NT2/D1 (cell line): Measurements from ENCODE around the gene SRGAP3.

ENCODE experiments used
- DNase-seq: peaks from one replicate; pipeline ENCODE4 v3.0.0-alpha.2; 2011; ENCODE audit warnings: low read depth, low spot score
- H3K27me3 ChIP-seq: 2 replicates; pipeline ENCODE4 v1.6.0; 2011; ENCODE audit warnings: mild to moderate bottlenecking; ENCODE audit not compliant: insufficient read length, insufficient read depth
- H3K36me3 ChIP-seq: 2 replicates; pipeline ENCODE4 v1.6.1; 2011; ENCODE audit warnings: mild to moderate bottlenecking, low read length, mixed read lengths; ENCODE audit not compliant: insufficient read depth, insufficient read length
- H3K4me1 ChIP-seq: 2 replicates; pipeline ENCODE4 v1.5.1; 2011; ENCODE audit not compliant: insufficient read depth, insufficient read length
- H3K4me3 ChIP-seq: 2 replicates; pipeline ENCODE4 v1.5.1; 2011; ENCODE audit warnings: low read depth; ENCODE audit not compliant: insufficient read length
- H3K9ac ChIP-seq: 2 replicates; pipeline ENCODE4 v1.6.0; 2011; ENCODE audit warnings: low read depth; ENCODE audit not compliant: insufficient read length
- H3K9me3 ChIP-seq: 2 replicates; pipeline ENCODE4 v1.5.1; 2011; ENCODE audit warnings: mild to moderate bottlenecking, low read length; ENCODE audit not compliant: insufficient read depth
- SUZ12 ChIP-seq: IDR thresholded peaks from 2 replicates; pipeline ENCODE4 v1.6.1; 2011; ENCODE audit not compliant: insufficient read length, insufficient read depth; ENCODE audit errors: extremely low read depth
- YY1 ChIP-seq: IDR thresholded peaks from 2 replicates; pipeline ENCODE4 v1.6.1; 2011; ENCODE audit not compliant: insufficient read length, insufficient read depth
- ZNF274 ChIP-seq: IDR thresholded peaks from 2 replicates; pipeline ENCODE4 v1.6.1; 2011; ENCODE audit warnings: mild to moderate bottlenecking, low read depth, low read length

Gene SRGAP3

DNA sequence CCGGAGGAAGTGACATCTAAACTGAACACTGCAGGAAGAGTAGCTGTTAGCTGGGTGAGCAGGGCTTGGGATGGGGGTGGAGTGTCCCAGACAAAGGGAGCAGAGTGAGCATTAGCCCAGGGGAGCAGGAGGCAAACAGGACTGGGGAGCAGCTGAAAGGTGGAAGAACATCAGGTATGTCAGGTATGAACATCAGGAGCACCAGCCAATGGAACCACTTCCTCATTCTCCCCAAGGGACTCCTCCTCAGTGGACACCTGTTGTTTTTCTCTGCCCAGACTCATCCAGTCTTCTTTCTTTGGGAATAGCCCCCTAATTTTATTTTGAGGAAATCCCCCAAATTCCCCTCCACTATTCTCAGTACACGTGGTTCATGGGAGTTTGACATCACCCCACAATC is 178.5 kb downstream of the SRGAP3 start:
- DNase-seq = no peak
- peaks cover 8% of the 10 kb centered on the region for H3K4me1 ChIP-seq
- H3K9me3 ChIP-seq = no peaks in the 10 kb centered on the region
- H3K27me3 ChIP-seq = no peaks in the 10 kb centered on the region
- H3K9ac ChIP-seq = no peak overlapping the region
- H3K36me3 ChIP-seq = no peaks in the 10 kb centered on the region
- no peak overlapping the region for H3K4me3 ChIP-seq
- TF ChIP-seq ZNF274 (no peak), SUZ12 (no peak), YY1 (no peak)

DNA sequence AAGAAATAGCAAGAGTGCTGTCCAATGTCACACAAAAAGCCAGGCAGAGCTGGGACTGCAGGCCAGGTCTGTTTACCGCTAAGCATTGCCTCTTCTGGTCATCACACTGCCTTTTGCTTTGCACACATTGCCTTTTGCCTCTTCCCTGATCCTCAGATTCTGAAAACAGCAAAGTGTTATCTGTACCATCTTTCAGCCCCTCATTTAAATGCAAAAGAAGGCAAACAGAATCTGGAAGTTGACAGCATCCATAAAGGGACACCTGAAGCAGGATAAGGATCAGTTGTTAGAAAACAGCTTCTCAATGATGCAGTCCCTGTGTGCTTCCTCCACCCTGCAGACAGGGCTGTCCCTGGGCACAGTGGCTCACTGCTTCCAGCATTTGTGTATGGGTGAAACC is 179.5 kb downstream of the SRGAP3 start:
- Histone ChIP-seq H3K36me3 (no peaks in the 10 kb centered on the region), H3K9ac (no peak overlapping the region), H3K27me3 (no peaks in the 10 kb centered on the region), H3K4me3 (no peak overlapping the region), H3K4me1 (peaks cover 8% of the 10 kb centered on the region), H3K9me3 (no peaks in the 10 kb centered on the region)
- TF ChIP-seq YY1 = no peak
- DNase-seq = no peak

DNA sequence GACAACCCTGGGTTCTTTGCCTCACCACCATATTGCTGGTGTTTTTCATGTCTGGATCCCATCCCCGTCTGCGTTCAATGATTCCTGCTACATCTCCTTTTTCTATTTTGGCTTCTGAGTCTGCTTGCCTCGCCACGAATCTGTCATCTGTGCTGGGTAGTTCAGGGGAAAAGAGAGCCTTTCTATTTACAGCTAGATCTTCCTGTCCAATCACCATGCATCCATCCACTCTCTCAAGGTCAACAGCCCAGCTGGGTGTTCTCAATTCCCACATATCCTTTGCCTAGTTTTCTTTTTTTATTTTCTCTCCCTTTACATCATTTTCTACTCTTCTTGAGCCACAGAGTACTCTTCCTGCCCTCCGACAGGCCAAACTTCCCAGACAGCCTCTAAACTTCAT is 181.4 kb downstream of the SRGAP3 start:
- DNase-seq = no peak
- H3K9ac ChIP-seq = no peak overlapping the region
- no peaks in the 10 kb centered on the region for H3K9me3 ChIP-seq
- no peak for TF ChIP-seq SUZ12
- no peak for TF ChIP-seq ZNF274
- TF ChIP-seq YY1 = no peak
- peaks cover 8% of the 10 kb centered on the region for H3K4me1 ChIP-seq
- no peaks in the 10 kb centered on the region for H3K27me3 ChIP-seq
- H3K4me3 ChIP-seq = no peak overlapping the region
- H3K36me3 ChIP-seq = no peaks in the 10 kb centered on the region

DNA sequence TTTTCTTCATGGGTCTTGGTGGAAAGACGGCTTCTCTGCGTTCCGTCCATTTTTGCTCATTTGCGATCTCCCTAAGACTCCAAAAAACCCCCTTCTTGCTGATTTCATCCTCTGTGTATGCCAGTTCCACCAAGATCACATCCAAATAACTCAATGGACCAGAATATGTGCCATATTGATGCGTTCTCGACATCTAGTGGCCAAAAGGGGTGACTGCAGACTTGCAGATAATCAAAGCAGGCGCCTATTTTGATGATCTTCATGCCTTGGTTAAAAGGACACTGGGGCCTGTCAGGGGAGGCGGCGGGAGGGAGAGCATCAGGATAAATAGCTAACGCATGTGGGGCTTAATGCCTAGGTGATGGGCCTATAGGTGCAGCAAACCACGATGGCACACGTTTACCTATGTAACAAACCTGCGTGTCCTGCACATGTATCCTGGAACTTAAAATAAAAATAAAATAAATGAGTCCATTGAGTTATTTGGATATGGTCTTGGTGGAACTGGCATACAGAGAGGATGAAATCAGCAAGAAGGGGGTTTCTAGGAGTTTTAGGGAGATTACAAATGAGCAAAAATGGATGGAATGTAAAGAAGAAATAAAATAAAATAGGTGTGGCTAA is 182.0 kb downstream of the SRGAP3 start:
- peak; percentile 60 for DNase-seq
- Histone ChIP-seq H3K9ac (no peak overlapping the region), H3K9me3 (peaks cover 5% of the 10 kb centered on the region), H3K36me3 (no peaks in the 10 kb centered on the region), H3K4me3 (no peak overlapping the region), H3K27me3 (no peaks in the 10 kb centered on the region), H3K4me1 (peaks cover 8% of the 10 kb centered on the region)
- no peak for TF ChIP-seq YY1
- no peak for TF ChIP-seq SUZ12

DNA sequence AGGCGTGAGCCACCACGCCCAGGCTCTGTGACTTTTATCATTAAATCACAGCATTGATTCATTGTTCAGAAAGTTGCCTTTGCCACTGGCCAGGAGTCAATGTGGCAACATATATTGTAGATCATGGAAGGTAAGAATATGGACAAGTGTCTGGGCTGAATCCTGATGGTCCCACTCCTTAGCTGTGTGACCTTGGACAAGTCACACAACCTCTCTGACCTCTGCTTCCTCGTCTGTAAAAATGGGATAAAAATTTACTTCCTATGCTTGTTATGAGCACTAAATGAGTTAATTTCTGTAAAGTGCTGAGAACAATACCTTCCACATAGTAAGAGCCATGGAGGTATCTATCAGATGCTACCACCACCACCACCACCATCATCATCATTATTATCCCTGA is 182.7 kb downstream of the SRGAP3 start:
- H3K9ac ChIP-seq = no peak overlapping the region
- H3K36me3 ChIP-seq = no peaks in the 10 kb centered on the region
- peaks cover 7% of the 10 kb centered on the region for H3K9me3 ChIP-seq
- no peak for DNase-seq
- peaks cover 8% of the 10 kb centered on the region for H3K4me1 ChIP-seq
- TF ChIP-seq SUZ12 = no peak
- TF ChIP-seq YY1 = no peak
- TF ChIP-seq ZNF274 = no peak
- H3K27me3 ChIP-seq = no peaks in the 10 kb centered on the region
- no peak overlapping the region for H3K4me3 ChIP-seq

DNA sequence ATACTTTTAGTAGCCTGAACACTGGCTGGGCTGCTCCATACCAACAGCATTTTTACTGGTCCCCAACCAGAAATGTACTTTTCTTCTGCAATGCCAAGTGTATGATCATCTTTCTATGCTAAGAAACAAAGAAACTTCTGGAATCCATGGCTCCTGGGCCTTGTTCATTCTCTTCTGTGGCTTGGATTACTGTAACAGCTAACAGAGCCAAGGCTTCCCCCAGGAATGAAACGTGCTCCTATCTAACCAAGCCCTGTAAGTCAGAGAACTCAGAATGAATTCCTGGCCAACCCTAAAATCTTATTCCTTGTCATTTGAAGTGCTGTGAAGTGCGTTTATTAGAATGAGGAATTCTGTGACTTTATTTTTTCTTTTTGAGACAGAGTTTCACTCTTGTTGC is 183.3 kb downstream of the SRGAP3 start:
- no peak for DNase-seq
- no peak overlapping the region for H3K4me3 ChIP-seq
- no peaks in the 10 kb centered on the region for H3K27me3 ChIP-seq
- H3K36me3 ChIP-seq = no peaks in the 10 kb centered on the region
- peaks cover 10% of the 10 kb centered on the region for H3K4me1 ChIP-seq
- H3K9me3 ChIP-seq = peaks cover 7% of the 10 kb centered on the region
- TF ChIP-seq ZNF274 (no peak), SUZ12 (no peak), YY1 (no peak)
- no peak overlapping the region for H3K9ac ChIP-seq

DNA sequence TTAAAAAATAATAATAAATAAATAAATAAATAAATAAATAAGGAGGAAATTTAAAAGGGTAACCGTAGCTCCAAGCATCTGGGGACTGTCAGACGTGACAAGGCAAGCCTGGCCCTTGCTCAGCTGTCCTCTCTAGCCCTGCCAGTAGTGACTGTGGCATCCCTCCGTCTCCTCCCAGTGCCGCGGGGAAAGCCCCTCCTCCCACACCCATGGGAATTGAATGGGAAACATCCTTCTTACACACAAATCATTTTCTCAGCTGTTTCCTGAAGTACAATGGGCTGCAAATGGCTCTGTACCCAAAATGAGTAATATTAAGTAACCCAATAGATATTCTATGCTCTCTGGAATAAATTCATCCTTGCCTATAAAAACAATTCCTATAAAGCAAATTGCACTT is 184.6 kb downstream of the SRGAP3 start:
- TF ChIP-seq SUZ12 (no peak), ZNF274 (no peak), YY1 (no peak)
- Histone ChIP-seq H3K36me3 (no peaks in the 10 kb centered on the region), H3K4me1 (peaks cover 3% of the 10 kb centered on the region), H3K4me3 (no peak overlapping the region), H3K27me3 (no peaks in the 10 kb centered on the region), H3K9me3 (peaks cover 7% of the 10 kb centered on the region), H3K9ac (no peak overlapping the region)
- no peak for DNase-seq

DNA sequence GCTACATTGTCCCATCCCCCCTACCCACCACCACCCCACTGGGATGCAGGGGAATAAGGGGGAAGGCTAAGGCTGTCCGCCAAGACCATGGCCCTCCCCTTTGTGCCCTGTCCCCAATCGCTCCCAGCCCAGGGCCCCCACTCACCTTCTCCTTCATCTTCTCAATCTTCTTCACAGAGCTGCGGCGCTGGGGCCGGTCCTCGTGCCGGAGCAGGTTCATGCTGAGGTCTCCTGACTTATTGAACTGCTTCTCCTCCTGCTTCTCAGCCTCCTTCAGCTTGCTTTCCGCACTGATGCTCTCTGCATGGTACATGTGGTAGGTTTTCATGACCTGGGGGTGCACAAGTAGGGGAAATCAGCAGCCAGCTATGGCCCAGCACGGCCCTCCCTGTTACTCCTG is 185.2 kb downstream of the SRGAP3 start:
- Histone ChIP-seq H3K27me3 (no peaks in the 10 kb centered on the region), H3K9me3 (peaks cover 7% of the 10 kb centered on the region), H3K36me3 (no peaks in the 10 kb centered on the region), H3K4me3 (no peak overlapping the region), H3K9ac (no peak overlapping the region), H3K4me1 (peaks cover 3% of the 10 kb centered on the region)
- TF ChIP-seq SUZ12 = no peak
- no peak for TF ChIP-seq ZNF274
- TF ChIP-seq YY1 = no peak
- no peak for DNase-seq
